Activated B cell treated with CpG ODN at 0.5 μM for 24 hours (primary cell): Measurements from ENCODE around the gene EME2. TPM values are rescaled to one million over a fixed set of nuclear protein-coding genes. Genes with fewer than 3 reads are reported as not detected.
"Not testable (repeated sequence)": the region's sequence is repeated elsewhere in the genome, so short reads cannot be mapped to it uniquely, and the experiment has no call there.

ENCODE experiments used
- ATAC-seq: fragments of 200-7000 bp; cut with Tn5 transposase; one replicate; pipeline ENCODE4 v1.10.0; 2021; ENCODE audit warnings: low read depth, mild to moderate bottlenecking, moderate library complexity
- CTCF ChIA-PET: fragments of 350-600 bp; sonication (Branson Sonifier 250); formaldehyde crosslinking; loops from one replicate; lab custom pipeline; 2021; ENCODE audit warnings: antibody characterized with exemption; lab: Charles Lee
- POLR2A ChIA-PET: fragments of 350-600 bp; sonication (Branson Sonifier 250); formaldehyde crosslinking; loops from one replicate; lab custom pipeline; 2021; ENCODE audit warnings: antibody characterized with exemption; lab: Charles Lee
- DNase-seq: peaks from one replicate; pipeline ENCODE4 v3.0.0; 2022
- H3K27ac Mint-ChIP-seq: one replicate; pipeline ENCODE4 v1.8.0; 2020; ENCODE audit warnings: mixed read lengths
- H3K27me3 Mint-ChIP-seq: one replicate; pipeline ENCODE4 v1.8.0; 2021; ENCODE audit warnings: mixed read lengths
- H3K36me3 Mint-ChIP-seq: one replicate; pipeline ENCODE4 v1.8.0; 2021; ENCODE audit warnings: low read depth, mixed read lengths
- H3K4me1 Mint-ChIP-seq: one replicate; pipeline ENCODE4 v1.8.0; 2021; ENCODE audit warnings: mixed read lengths
- H3K4me3 Mint-ChIP-seq: one replicate; pipeline ENCODE4 v1.8.0; 2020; ENCODE audit warnings: mild to moderate bottlenecking, mixed read lengths
- H3K9me3 Mint-ChIP-seq: one replicate; pipeline ENCODE4 v1.8.0; 2020; ENCODE audit warnings: mixed read lengths
- intact Hi-C: fragments of 100-400 bp; cut with micrococcal nuclease; formaldehyde crosslinking; loops from one replicate; pipeline ENCODE4 v1.15.1; 2024
- total RNA-seq: library from RNA; stranded (reverse); gene quantifications from 2 replicates; pipeline ENCODE4 v1.2.3, GENCODE V29; 2022
- TF ChIP-seq, protein P1 (sequence below): fragments of 200-600 bp; IDR thresholded peaks from one replicate; pipeline ENCODE4 v1.8.0; 2022; ENCODE audit warnings: antibody characterized with exemption, mild to moderate bottlenecking

EME2 gene
- total RNA-seq, 1 donor from 2014 or later, result 49.9 TPM

DNA sequence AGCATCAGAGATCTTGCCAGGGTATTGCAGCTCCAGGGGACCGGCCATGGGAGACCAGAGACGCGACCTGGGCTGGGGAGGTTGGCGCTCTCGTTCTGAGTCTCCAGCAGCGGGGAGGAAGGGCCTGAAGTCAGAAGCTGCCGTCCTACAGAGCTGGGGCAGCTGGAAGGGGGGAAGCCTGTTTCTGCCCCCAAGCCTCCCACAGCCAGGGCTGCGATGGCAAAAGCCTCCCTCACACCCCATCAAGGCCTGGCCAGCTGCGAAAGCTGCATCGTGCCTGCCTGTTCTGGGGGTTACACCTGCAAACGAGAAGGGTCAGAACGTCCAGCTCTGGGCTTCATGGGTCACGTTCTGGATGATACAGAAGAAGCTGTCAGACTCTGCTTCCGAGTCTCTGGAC, 40.5 kb upstream of the EME2 start:
- Mint-ChIP-seq H3K27ac (no peak overlapping the region), H3K9me3 (no peaks in the 10 kb centered on the region), H3K27me3 (no peaks in the 10 kb centered on the region), H3K4me1 (peaks cover 6% of the 10 kb centered on the region), H3K36me3 (peaks cover 56% of the 10 kb centered on the region), H3K4me3 (no peak overlapping the region)
- ATAC-seq (no peak), DNase-seq (no peak)
- ChIA-PET CTCF (interaction anchor here (1.7 kb wide), 1 partner anchor 8 kb away, joined by 7 read pairs; no protein-coding TSS in a partner anchor), POLR2A (no interaction called here)
- intact Hi-C loops, result no loop called here
- TF ChIP-seq, protein P1, sequence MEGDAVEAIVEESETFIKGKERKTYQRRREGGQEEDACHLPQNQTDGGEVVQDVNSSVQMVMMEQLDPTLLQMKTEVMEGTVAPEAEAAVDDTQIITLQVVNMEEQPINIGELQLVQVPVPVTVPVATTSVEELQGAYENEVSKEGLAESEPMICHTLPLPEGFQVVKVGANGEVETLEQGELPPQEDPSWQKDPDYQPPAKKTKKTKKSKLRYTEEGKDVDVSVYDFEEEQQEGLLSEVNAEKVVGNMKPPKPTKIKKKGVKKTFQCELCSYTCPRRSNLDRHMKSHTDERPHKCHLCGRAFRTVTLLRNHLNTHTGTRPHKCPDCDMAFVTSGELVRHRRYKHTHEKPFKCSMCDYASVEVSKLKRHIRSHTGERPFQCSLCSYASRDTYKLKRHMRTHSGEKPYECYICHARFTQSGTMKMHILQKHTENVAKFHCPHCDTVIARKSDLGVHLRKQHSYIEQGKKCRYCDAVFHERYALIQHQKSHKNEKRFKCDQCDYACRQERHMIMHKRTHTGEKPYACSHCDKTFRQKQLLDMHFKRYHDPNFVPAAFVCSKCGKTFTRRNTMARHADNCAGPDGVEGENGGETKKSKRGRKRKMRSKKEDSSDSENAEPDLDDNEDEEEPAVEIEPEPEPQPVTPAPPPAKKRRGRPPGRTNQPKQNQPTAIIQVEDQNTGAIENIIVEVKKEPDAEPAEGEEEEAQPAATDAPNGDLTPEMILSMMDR, result no peak

DNA sequence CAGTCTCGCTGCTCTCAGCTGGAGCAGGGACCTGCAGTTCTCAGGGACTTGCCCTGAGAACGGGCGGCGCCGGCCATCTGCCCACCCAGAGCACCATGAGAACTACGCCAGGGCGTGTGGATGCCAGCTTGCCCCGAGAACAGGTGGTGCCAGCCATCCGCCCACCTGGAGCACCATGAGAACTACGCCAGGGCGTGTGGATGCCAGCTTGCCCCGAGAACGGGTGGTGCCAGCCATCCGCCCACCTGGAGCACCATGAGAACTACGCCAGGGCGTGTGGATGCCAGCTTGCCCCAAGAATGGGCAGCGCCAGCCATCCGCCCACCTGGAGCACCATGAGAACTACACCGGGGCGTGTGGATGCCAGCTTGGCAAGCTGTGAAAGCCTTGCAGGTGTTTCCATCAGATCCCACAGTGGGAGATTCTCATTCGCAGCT, 40.0 kb upstream of the EME2 start:
- CTCF ChIA-PET, result interaction anchor here (1.7 kb wide), 1 partner anchor 9 kb away, joined by 7 read pairs; no protein-coding TSS in a partner anchor
- H3K4me1 Mint-ChIP-seq, ATAC-seq, H3K9me3 Mint-ChIP-seq, intact Hi-C loops, POLR2A ChIA-PET, H3K4me3 Mint-ChIP-seq, H3K27ac Mint-ChIP-seq, DNase-seq, H3K27me3 Mint-ChIP-seq: not testable (repeated sequence)
- peaks cover 51% of the 10 kb centered on the region for H3K36me3 Mint-ChIP-seq

DNA sequence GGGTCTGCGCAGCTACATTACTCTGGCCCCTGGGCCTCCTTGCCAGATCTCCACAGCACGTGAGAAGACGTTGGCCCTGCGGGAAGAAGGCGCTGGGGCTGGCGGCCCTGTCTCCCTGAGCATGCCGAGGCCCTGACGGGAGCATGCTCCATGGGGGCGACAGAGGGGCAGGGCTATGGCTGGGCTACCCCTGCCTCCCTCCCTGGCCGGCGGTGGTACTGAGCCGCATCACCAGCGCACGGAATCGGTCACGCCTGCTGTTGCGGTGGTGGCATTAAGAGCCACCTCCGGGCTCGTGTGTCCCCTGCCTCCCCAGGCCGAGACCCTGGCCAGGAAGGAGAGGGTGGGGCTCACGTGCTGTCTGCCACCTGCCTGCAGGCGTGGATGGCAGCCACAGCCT, 38.5 kb upstream of the EME2 start:
- no peaks in the 10 kb centered on the region for H3K9me3 Mint-ChIP-seq
- DNase-seq (no peak), ATAC-seq (no peak)
- no peaks in the 10 kb centered on the region for H3K4me1 Mint-ChIP-seq
- no peak overlapping the region for H3K4me3 Mint-ChIP-seq
- TF ChIP-seq, protein P1, result no peak
- H3K36me3 Mint-ChIP-seq, result peaks cover 37% of the 10 kb centered on the region
- no peak overlapping the region for H3K27ac Mint-ChIP-seq
- H3K27me3 Mint-ChIP-seq, result no peaks in the 10 kb centered on the region
- ChIA-PET CTCF (no interaction called here), POLR2A (no interaction called here)
- intact Hi-C loops, result no loop called here

DNA sequence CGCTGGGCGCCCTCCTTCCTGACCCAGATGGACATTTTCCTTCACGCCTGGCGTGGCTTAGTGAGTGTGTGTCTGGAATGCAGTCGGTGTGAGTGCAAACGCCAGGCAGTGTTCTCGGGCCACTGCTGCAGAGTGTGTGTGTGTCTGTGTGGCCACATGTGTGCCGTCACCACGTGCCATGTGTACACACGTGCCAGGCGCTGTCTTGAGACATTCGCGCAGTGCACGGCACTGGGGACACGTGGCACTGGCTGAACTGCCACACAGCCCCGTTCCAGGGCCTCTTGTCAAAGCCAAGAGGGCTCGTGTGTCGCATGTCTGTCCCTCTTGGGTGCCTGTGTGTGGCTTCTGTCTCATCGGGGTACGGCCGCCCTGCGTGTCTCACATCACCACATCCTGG, 37.8 kb upstream of the EME2 start:
- POLR2A ChIA-PET, result no interaction called here
- ATAC-seq (no peak), DNase-seq (no peak)
- intact Hi-C loops, result no loop called here
- CTCF ChIA-PET, result no interaction called here
- Mint-ChIP-seq H3K27ac (no peak overlapping the region), H3K36me3 (peaks cover 30% of the 10 kb centered on the region), H3K4me3 (no peak overlapping the region), H3K9me3 (no peaks in the 10 kb centered on the region), H3K4me1 (no peaks in the 10 kb centered on the region), H3K27me3 (no peaks in the 10 kb centered on the region)
- TF ChIP-seq, protein P1, result no peak

DNA sequence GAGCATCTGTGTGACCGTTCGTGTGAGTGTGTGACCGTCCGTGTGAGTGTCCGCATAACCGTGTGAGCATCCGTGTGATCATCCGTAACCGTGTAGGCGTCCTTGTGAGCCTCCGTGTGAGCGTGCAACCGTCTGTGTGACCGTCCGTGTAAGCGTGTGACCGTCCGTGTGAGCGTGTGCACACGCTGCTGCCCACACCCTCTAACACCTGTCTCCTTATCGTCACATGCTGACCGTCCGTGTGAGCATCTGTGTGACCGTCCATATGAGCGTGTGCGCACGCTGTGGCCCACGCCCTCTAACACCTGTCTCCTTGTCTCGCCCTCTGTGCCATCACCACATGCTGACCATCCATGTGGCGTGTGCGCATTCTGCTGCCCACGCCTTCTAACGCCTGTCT, 32.4 kb upstream of the EME2 start:
- no peaks in the 10 kb centered on the region for H3K4me1 Mint-ChIP-seq
- H3K27ac Mint-ChIP-seq, result no peak overlapping the region
- no peaks in the 10 kb centered on the region for H3K9me3 Mint-ChIP-seq
- no peaks in the 10 kb centered on the region for H3K27me3 Mint-ChIP-seq
- TF ChIP-seq, protein P1, result no peak
- H3K4me3 Mint-ChIP-seq, result no peak overlapping the region
- H3K36me3 Mint-ChIP-seq, result peaks cover 21% of the 10 kb centered on the region
- no peak for ATAC-seq
- POLR2A ChIA-PET, result no interaction called here
- no peak for DNase-seq
- intact Hi-C loops, result no loop called here
- CTCF ChIA-PET, result no interaction called here
